GM13976 (cell line): ENCODE measurements around the gene AKR1B15.
"Not testable (repeated sequence)": the region's sequence is repeated elsewhere in the genome, so short reads cannot be mapped to it uniquely, and the experiment has no call there.

ENCODE experiments used
- DNase-seq: peaks from one replicate; pipeline ENCODE4 v3.0.0; 2012; ENCODE audit warnings: low spot score
- CTCF ChIP-seq: IDR thresholded peaks from 2 replicates; pipeline ENCODE4 v1.5.1; 2012; ENCODE audit warnings: borderline replicate concordance, mild to moderate bottlenecking; ENCODE audit not compliant: insufficient read depth; ENCODE audit errors: extremely low read depth, missing control alignments, control extremely low read depth
- in situ Hi-C: fragments of 300-500 bp; cut with MboI; formaldehyde crosslinking; loops from one replicate; pipeline ENCODE4 v1.12.0; 2022; ENCODE audit warnings: low sequenced_read_pairs, mixed read lengths, inconsistent platforms; ENCODE audit not compliant: unreplicated experiment

Gene AKR1B15

GRCh38 chr7:134535919-134536299, 13.0 kb upstream of the AKR1B15 start:
- TF ChIP-seq CTCF: no peak
- DNase-seq: no peak
- in situ Hi-C loops: no loop called here

GRCh38 chr7:134536558-134536957, 12.4 kb upstream of the AKR1B15 start:
- DNase-seq, in situ Hi-C loops: not testable (repeated sequence)

- DNase-seq, in situ Hi-C loops: not testable (repeated sequence)
Observed at GRCh38 chr7:134537273-134537781, 11.6 kb upstream of the AKR1B15 start.

- in situ Hi-C loops: no loop called here
- DNase-seq: no peak
- TF ChIP-seq CTCF: no peak
Observed at GRCh38 chr7:134539380-134540004, 9.4 kb upstream of the AKR1B15 start.

- DNase-seq, in situ Hi-C loops: not testable (repeated sequence)
Observed at GRCh38 chr7:134541501-134542194, 7.3 kb upstream of the AKR1B15 start.

GRCh38 chr7:134542195-134542771, 6.6 kb upstream of the AKR1B15 start:
- in situ Hi-C loops: no loop called here
- DNase-seq: no peak
- no peak for TF ChIP-seq CTCF

GRCh38 chr7:134545380-134545779, 3.5 kb upstream of the AKR1B15 start:
- in situ Hi-C loops: no loop called here
- DNase-seq: no peak
- TF ChIP-seq CTCF: no peak

- no peak for TF ChIP-seq CTCF
- no peak for DNase-seq
- in situ Hi-C loops: no loop called here
Observed at GRCh38 chr7:134545918-134546317, 3.0 kb upstream of the AKR1B15 start.
